Peyer's patch (tissue), 4 donors: ENCODE results near the gene TMEM158.

Source experiments
- POLR2A ChIP-seq, 2 donors: fragments of 450-650 bp; IDR thresholded peaks; one replicate each; pipeline ENCODE4 v1.5.1; 2017; ENCODE audit warnings: antibody characterized with exemption in 2 of 2, mild to moderate bottlenecking in 2 of 2, moderate library complexity in 2 of 2
- TF ChIP-seq, protein P1 (sequence below), 6 experiments: fragments of 450-650 bp in 4 of 6; fragments of 200-600 bp in 2 of 6; sonication (generic) in 1 of 6; IDR thresholded peaks; one replicate each; pipeline ENCODE4 v1.5.1; 2017 to 2019; ENCODE audit warnings: antibody characterized with exemption in 6 of 6, mild to moderate bottlenecking in 3 of 6, moderate library complexity in 1 of 6

DNA sequence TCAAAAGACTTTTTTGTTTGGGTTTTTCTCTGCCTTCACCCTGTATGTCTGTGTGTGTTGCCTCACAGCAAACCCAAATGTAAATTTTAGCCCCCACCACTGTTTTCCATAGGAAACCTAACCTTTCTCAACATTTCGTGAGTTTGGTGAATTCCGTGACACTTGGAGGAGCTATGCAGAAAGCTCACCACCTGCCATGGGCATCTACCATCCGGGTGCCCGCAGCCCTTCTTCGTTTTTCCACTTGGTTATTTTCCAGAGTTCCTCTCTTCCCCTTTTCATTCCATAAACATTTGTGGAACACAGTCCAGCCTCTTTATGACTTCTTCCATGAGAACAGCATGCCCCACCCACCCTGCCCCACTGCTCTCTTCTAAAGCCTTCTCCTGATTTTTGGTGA lies 31.3 kb downstream of the TMEM158 start:
- TF ChIP-seq, protein P1, sequence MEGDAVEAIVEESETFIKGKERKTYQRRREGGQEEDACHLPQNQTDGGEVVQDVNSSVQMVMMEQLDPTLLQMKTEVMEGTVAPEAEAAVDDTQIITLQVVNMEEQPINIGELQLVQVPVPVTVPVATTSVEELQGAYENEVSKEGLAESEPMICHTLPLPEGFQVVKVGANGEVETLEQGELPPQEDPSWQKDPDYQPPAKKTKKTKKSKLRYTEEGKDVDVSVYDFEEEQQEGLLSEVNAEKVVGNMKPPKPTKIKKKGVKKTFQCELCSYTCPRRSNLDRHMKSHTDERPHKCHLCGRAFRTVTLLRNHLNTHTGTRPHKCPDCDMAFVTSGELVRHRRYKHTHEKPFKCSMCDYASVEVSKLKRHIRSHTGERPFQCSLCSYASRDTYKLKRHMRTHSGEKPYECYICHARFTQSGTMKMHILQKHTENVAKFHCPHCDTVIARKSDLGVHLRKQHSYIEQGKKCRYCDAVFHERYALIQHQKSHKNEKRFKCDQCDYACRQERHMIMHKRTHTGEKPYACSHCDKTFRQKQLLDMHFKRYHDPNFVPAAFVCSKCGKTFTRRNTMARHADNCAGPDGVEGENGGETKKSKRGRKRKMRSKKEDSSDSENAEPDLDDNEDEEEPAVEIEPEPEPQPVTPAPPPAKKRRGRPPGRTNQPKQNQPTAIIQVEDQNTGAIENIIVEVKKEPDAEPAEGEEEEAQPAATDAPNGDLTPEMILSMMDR (IDR thresholded peaks at IDR 0.05), result no peak
- no peak for TF ChIP-seq POLR2A (IDR thresholded peaks at IDR 0.05)
